GM19099 (cell line): Measurements from ENCODE around the gene CLASP2.

Experiments used
- POLR2A ChIP-seq: IDR thresholded peaks from 3 replicates; pipeline ENCODE4 v1.6.1; 2011; ENCODE audit warnings: low read depth; ENCODE audit not compliant: insufficient read length; ENCODE audit errors: extremely low read depth

The CLASP2 gene

DNA sequence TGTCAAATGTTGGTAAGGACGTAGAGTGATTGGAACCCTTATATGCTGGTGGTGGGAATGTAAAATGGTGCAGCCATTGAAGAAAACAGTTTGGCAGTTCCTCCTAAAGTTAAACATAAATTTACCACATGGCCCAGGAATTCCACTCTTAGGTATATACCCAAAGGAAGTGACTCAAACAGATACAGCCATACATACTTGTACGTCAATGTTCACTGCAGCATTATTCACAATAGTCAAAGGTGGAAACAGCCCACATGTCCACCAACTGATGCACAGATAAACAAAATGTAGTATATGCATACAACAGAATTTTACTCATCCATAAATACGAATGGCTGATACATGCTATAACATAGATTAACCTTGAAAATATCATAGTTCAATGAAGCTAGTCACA lies 13.2 kb downstream of the CLASP2 start:
- TF ChIP-seq POLR2A = no peak

DNA sequence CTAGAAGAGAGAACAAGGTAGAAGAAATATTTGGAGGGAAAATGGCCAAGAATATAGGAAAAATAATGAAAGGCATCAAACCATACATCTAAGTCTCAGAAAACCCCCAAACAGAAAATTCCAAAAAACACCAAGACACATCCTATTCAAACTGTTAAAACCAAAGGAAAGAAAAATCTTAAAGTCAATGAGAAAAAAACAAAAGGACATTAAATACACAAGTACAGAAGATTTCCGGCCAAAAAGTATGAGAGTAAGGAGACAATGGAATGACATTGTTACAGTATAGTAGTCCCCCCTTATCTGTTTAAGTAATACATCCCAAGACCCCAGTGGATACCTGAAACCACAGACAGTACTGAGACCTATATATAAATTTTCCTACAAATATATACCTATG lies 18.8 kb downstream of the CLASP2 start:
- TF ChIP-seq POLR2A = no peak

DNA sequence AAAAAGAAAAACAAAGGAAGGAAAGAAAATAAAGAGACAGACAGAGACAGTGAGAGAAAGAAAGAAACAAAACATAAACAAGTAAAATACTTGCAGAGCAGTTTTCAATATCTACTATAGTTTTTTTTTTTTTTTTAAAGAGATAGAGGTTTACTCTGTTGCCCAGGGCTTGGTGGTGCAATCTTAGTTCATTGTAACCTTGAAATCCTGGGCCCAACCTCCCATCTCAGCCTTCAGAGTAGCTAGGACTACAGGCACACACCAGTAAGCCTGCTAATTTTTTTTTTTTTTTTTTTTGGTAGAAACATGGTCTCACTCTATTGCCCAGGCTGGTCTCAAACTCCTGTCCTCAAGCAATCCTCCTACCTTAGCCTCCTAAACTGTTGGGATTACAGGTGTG lies 23.1 kb downstream of the CLASP2 start:
- TF ChIP-seq POLR2A = no peak

DNA sequence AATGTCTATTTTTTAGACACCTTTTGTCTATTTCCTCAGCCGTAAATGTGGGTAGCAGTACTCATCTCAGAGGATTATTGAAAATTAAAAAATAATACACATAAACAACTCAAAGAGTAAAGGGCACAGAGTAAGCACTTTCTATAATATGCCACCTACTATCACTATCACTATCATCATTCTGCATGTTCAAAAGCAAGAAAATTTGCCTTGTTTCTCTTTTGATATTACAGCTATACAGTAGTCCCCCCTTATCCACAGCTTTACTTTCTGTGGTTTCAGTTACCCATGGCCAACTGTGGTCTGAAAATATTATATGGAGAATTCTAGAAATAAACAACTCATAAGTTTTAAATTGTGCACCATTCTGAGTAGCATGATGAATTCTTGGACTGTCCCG lies 27.7 kb downstream of the CLASP2 start:
- TF ChIP-seq POLR2A = no peak

DNA sequence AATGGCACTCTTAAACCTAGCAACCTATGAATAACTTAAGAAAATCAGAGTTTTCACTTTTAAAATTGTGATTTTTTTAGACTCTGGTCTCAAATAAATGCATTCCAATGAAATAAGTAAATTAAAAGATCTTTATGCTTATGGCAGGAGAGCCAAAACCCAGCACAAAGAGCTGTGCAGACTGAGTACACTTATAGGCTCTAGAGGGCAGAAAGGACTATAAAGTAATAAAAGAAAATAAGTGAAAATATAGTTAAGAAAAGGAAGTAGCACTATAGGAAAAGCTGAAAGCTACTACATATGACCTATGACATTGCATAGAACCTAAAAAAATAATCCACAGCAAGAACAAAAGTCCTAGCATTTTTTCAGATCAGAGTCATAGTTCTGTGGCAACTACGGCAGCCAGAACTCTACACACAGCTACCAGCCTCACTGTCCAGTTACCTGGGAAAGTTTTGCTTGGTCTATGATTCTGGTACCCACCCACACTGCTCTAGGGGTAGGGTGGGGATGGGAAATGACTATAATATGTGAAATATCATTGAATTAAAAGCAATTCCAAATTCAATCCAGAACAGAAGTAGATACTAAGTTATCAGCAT lies 30.5 kb downstream of the CLASP2 start:
- no peak for TF ChIP-seq POLR2A

DNA sequence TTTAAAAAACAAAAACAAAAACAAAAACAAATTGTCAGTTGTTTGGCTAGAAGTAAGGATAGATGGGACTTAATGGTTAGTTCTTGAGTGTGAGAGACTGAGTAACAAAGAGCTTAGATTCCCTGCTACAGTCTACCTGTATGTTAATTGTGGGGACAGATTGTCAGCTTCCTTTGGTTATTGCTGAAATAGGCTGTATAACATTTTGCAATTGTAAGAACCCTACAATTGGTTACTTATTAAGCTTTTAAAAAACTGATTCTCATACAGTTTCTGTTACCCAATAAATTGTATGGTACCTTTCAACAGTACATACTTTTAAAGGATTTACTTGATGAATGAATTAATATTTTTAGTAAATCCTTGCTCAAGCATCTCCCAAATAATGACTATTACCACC lies 35.3 kb downstream of the CLASP2 start:
- TF ChIP-seq POLR2A = no peak

DNA sequence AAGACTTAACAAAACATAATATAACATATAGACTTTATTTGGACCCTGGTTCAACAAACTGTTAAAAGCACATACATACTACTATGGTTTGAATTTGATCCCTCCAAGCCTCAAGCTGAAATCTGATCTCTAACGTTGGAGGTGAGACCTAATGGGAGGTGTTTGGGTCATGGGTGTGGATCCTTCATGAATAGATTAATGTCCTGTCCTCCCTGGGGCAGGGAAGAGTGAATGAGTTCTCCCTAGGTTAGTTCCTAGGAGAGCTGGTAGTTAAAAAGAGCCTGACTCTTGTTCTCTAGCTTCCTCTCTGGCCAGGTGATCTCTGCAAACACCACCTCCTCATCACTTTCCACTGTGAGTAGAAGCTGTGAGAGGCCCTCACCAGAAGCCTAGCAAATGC lies 36.4 kb downstream of the CLASP2 start:
- no peak for TF ChIP-seq POLR2A

DNA sequence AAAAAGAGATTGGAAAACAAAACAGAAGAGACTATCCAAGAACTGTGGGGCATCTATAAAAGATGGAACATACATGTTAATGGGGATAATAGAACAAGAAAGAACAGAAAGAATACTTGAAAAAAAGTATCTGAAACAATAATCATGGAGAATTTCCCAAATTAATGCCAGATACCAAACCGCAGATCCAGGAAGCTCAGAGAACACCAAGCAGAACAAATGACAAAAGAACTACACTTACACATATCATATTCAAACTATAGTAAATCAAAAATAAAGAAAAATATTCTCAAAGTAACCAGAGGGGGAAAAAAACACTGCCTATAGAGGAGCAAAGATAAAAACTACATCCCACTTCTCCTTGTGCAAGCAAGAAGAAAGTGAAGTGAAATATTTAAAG lies 40.0 kb downstream of the CLASP2 start:
- TF ChIP-seq POLR2A = no peak

DNA sequence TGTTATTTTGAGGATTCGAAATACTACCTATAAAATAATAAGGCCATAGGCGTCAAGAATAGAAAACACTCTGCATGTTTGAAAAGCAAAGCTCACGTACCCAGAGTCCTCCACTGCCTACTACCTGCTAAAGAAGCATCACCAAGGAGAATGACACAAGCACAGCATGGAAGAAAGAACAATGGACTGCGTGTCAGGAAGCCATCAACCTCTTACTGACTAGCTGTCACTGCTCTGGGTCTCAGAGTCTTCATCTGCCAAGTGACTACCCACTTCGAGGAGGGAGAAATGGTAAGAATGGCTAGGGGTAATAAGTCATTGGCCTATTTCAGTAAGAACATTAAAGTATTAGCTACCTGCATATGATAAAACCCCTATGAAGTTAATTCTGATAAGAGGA lies 49.4 kb downstream of the CLASP2 start:
- TF ChIP-seq POLR2A = no peak

DNA sequence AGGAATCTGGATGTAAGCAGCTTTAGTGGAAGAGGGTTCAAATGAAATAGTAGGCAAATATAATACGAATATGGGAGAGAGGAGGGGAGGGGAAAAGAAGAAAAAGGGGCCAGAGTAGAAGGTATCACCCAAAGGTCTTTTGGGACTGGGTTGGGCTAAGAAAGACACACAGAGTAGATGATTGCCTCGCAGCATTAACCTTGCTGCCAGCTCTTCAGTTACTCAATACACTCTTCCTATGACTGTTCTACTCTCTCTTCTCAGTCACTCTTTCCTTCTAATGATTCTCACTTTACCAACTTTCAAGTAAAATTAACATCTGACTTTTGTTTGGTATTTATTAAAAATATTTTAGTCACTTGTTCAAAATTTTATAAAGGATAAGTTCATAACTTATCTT lies 52.8 kb downstream of the CLASP2 start:
- TF ChIP-seq POLR2A = no peak

DNA sequence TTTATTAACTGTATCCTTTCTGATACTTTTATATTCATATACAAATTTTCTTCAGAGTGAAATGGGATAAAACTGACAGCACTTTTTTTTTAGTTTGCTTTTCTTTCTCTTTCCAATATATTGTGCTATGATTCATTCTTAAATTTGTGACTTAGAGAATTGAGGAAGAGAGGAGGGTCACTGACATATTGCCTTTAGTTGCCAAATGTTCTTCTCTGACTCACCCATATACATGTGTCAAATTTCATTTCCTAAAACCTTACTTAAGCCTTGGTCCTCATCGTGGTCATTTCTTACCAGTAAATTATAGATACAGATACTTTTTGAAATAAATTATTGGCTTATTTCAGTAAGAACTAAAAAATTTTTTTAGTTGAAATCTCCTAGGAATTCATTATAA lies 53.9 kb downstream of the CLASP2 start:
- no peak for TF ChIP-seq POLR2A

DNA sequence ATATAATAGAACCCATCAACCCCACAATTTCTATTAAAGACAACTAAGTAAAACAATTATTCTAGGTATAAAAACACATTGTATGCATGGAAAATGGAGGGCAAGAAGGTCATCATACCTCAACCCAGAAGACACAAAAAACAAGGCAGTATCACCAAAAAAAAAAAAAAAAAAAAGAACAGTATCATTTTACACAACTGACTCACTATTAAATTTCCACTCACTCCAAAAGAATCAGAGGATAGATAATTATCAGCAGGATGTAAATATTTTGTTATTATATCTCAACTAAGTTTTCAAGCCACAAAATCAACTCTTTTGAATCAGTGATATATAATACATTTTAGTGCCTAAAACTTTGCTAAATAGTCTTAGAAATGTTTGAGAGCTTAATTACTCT lies 55.0 kb downstream of the CLASP2 start:
- TF ChIP-seq POLR2A = no peak

DNA sequence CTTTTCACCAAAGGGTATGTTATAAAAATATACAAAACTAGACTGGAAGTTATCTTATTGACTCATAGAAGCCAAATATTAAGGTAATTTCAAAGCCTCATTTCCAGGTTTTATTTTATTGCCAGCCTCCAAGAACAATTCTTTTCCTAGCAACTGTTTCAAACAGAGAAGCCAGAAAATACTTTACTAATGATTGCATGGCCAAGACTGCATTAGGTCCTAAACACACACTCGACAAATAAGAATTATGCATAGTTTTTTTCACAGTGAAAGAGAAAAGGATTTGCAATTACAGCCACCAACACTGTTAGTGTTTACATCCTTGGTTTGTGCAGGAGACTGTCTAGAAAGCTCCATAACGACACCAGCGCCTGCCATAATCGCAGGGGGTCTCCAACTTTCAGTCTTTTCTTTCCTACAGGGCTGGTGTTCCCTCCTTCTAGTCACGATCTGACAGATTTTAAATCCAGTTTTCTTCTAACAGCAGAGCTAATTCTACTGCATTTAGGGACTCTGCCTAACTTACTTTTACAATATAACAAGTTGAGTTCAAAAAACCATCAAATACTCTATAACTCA lies 58.1 kb downstream of the CLASP2 start:
- no peak for TF ChIP-seq POLR2A

DNA sequence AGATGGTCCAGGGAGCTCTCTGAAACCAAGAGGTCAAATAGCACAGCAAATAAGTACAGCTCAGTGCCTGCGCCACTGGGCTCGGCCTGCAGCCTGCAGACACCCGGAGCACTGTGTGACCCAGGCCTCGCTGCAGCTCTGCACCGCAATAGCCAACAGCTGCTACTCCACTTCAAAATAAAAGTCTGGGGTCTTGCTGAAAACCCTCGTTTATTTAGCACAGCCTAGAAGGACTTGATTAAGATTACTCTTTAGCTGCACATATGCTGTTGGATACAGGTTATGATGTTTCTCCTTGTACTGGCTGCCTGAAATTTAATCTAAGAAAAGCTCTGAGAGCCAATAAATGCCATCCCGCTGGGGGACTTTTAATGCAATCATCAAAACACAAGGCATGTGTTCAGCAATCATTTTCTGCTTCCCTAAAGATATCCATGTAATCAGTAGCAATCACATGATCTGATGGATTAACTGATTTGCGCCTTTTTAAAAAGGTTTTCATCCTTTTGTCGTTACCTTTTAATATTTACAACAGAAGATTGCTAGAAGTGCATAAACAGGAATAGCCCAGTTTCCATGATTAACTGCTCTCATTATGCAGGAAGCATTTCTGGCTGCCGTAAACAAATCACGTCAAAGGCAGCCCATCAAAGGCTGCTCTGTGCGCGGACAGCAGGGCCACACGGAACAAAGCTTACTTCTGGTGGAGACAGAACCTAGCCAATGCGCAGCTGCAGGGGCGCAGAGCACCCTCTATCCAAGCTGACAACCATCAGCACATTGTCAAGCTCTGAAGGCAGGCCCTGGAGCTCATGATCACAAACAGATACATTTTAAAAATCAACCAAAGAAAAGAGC lies 58.8 kb downstream of the CLASP2 start:
- peak; percentile 37 for TF ChIP-seq POLR2A

DNA sequence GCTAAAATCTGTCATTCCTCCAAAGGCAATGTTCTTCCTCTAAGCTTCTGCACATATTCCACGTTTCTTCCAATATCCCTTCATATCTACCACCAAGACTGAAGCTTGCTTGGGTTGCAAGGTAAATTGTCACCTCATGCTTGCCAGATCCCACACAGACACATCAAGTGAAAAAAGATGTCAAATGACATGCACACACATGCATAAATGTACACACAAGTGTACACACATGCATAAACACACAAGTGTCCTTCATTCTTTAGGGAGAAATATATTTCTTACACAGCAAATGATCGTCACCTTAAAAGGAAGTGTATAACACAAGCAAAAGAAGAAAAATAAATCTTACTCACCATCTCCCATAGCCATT lies 59.4 kb downstream of the CLASP2 start:
- no peak for TF ChIP-seq POLR2A

DNA sequence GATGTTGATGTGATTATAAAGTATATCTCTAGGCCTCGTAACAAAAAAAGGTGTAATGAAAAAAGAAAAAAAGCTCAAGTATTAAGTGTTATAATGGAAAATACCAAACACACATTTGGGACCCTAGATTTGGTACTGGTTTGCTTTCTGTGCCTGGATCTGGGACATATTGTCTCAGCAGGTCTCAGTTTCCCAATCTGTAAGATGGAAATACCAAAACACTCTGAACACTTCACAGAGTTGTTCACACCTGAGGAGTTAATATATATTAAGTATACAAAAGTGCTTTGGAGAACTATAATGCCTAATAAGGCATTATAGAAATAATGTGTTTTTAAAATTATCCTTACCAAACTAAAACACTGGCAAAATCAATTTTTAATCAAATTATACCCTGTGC lies 60.0 kb downstream of the CLASP2 start:
- no peak for TF ChIP-seq POLR2A
